ENCODE measurements around the gene ADGRB2. TPM values are rescaled to one million over a fixed set of nuclear protein-coding genes. Genes with fewer than 3 reads are reported as not detected.

The ADGRB2 gene
- total and polyA plus RNA-seq, 8 donors, result 0.61 to 4.9 (median 1.9) TPM; not detected in 1

- Histone ChIP-seq H3K4me3 (no peak overlapping the region), H3K36me3 (no peaks in the 10 kb centered on the region), H3K4me1 (peaks cover 0 to 23% (median 16%) of the 10 kb centered on the region in 4 donors), H3K27ac (no peak overlapping the region), H3K9me3 (no peaks in the 10 kb centered on the region), H3K27me3 (peaks cover 0 to 34% (median 11%) of the 10 kb centered on the region in 3 donors)
- TF ChIP-seq POLR2A (IDR thresholded peaks at IDR 0.05), result no peak
- no peak for TF ChIP-seq POLR2AphosphoS5 (IDR thresholded peaks at IDR 0.05)
- no peak for TF ChIP-seq CTCF (IDR thresholded peaks at IDR 0.05)
- TF ChIP-seq EP300 (IDR thresholded peaks at IDR 0.05), result no peak
- intact Hi-C loops (cut with DNase I; ENCODE audit: low total_unique reads), result no loop called here
- WGBS, 5 donors, result 90 to 93% (median 93%) methylated on average over 9 of the region's 9 CpGs
- no peak for DNase-seq
These were observed 15.5 kb upstream of the ADGRB2 start for GRCh38 chr1:31779687-31780086.

- Histone ChIP-seq H3K36me3 (no peaks in the 10 kb centered on the region), H3K27me3 (peaks cover 0 to 41% (median 16%) of the 10 kb centered on the region in 3 donors), H3K4me1 (peaks cover 0 to 23% (median 16%) of the 10 kb centered on the region in 4 donors), H3K9me3 (no peaks in the 10 kb centered on the region), H3K27ac (no peak overlapping the region), H3K4me3 (no peak overlapping the region)
- 91 to 95% (median 93%) methylated on average over 10 to 11 of the region's 11 CpGs for WGBS, 5 donors
- intact Hi-C loops (cut with DNase I; ENCODE audit: low total_unique reads), result no loop called here
- no peak for TF ChIP-seq EP300 (IDR thresholded peaks at IDR 0.05)
- no peak for TF ChIP-seq POLR2AphosphoS5 (IDR thresholded peaks at IDR 0.05)
- TF ChIP-seq CTCF (IDR thresholded peaks at IDR 0.05), result no peak
- TF ChIP-seq POLR2A (IDR thresholded peaks at IDR 0.05), result no peak
- DNase-seq, result no peak
These were observed 14.8 kb upstream of the ADGRB2 start for GRCh38 chr1:31778763-31779488.

GRCh38 chr1:31776516-31776915 lies 12.4 kb upstream of the ADGRB2 start:
- Histone ChIP-seq H3K4me1 (peaks cover 13 to 22% (median 21%) of the 10 kb centered on the region in 4 donors), H3K4me3 (no peak overlapping the region), H3K27me3 (peaks cover 11 to 65% (median 37%) of the 10 kb centered on the region in 3 donors), H3K36me3 (no peaks in the 10 kb centered on the region), H3K27ac (no peak overlapping the region), H3K9me3 (no peaks in the 10 kb centered on the region)
- TF ChIP-seq POLR2AphosphoS5 (IDR thresholded peaks at IDR 0.05), result no peak
- TF ChIP-seq POLR2A (IDR thresholded peaks at IDR 0.05), result no peak
- TF ChIP-seq EP300 (IDR thresholded peaks at IDR 0.05), result no peak
- TF ChIP-seq CTCF (IDR thresholded peaks at IDR 0.05), result no peak
- WGBS, 5 donors, result 59 to 77% (median 65%) methylated on average over 3 of the region's 3 CpGs
- no peak for DNase-seq
- intact Hi-C loops (cut with DNase I; ENCODE audit: low total_unique reads), result no loop called here

GRCh38 chr1:31776032-31776431 lies 11.9 kb upstream of the ADGRB2 start:
- WGBS, 5 donors, result 81 to 94% (median 88%) methylated on average over 5 of the region's 5 CpGs
- H3K9me3 ChIP-seq, result no peaks in the 10 kb centered on the region
- H3K36me3 ChIP-seq, result no peaks in the 10 kb centered on the region
- H3K4me1 ChIP-seq, result peaks cover 13 to 17% (median 16%) of the 10 kb centered on the region in 4 donors
- intact Hi-C loops (cut with DNase I; ENCODE audit: low total_unique reads), result no loop called here
- no peak for TF ChIP-seq CTCF (IDR thresholded peaks at IDR 0.05)
- no peak for TF ChIP-seq EP300 (IDR thresholded peaks at IDR 0.05)
- no peak for TF ChIP-seq POLR2A (IDR thresholded peaks at IDR 0.05)
- no peak for TF ChIP-seq POLR2AphosphoS5 (IDR thresholded peaks at IDR 0.05)
- DNase-seq, result no peak
- H3K4me3 ChIP-seq, result no peak overlapping the region
- peaks cover 11 to 70% (median 40%) of the 10 kb centered on the region in 3 donors for H3K27me3 ChIP-seq
- H3K27ac ChIP-seq, result no peak overlapping the region
